CMK (cell line): ENCODE measurements around the gene MYBPC1.
"Not testable (repeated sequence)": the region's sequence is repeated elsewhere in the genome, so short reads cannot be mapped to it uniquely, and the experiment has no call there.

Source experiments
- DNase-seq: peaks from one replicate; pipeline ENCODE4 v3.0.0-alpha.2; 2010; ENCODE audit warnings: low read depth

Gene MYBPC1

GRCh38 chr12:101653503-101653902 is 58.7 kb downstream of the MYBPC1 start:
- DNase-seq = no peak

- no peak for DNase-seq
Observed at GRCh38 chr12:101654442-101654841, 59.7 kb downstream of the MYBPC1 start.

- DNase-seq = no peak
Observed at GRCh38 chr12:101655393-101655792, 60.6 kb downstream of the MYBPC1 start.

GRCh38 chr12:101660662-101661061 is 65.9 kb downstream of the MYBPC1 start:
- DNase-seq = not testable (repeated sequence)

GRCh38 chr12:101663298-101663697 is 68.5 kb downstream of the MYBPC1 start:
- DNase-seq = no peak

- DNase-seq = no peak
Observed at GRCh38 chr12:101664992-101665391, 70.2 kb downstream of the MYBPC1 start.

GRCh38 chr12:101666052-101666728 is 71.4 kb downstream of the MYBPC1 start:
- DNase-seq = no peak

- DNase-seq = no peak
Observed at GRCh38 chr12:101667591-101667990, 72.8 kb downstream of the MYBPC1 start.

GRCh38 chr12:101670007-101670671 is 75.4 kb downstream of the MYBPC1 start:
- peak; percentile 20 for DNase-seq

- DNase-seq = no peak
Observed at GRCh38 chr12:101671157-101671791, 76.5 kb downstream of the MYBPC1 start.

- DNase-seq = no peak
Observed at GRCh38 chr12:101671833-101672232, 77.1 kb downstream of the MYBPC1 start.

- DNase-seq = no peak
Observed at GRCh38 chr12:101675555-101675954, 80.8 kb downstream of the MYBPC1 start.

- DNase-seq = not testable (repeated sequence)
Observed at GRCh38 chr12:101676497-101676896, 81.7 kb downstream of the MYBPC1 start.

- DNase-seq = no peak
Observed at GRCh38 chr12:101678081-101678480, 83.3 kb downstream of the MYBPC1 start.

GRCh38 chr12:101680240-101680639 is 85.5 kb downstream of the MYBPC1 start:
- DNase-seq = no peak

GRCh38 chr12:101680647-101681046 is 85.9 kb downstream of the MYBPC1 start:
- DNase-seq = no peak

- not testable (repeated sequence) for DNase-seq
Observed at GRCh38 chr12:101681627-101682026, 86.9 kb downstream of the MYBPC1 start.

GRCh38 chr12:101685092-101685491 is 90.3 kb downstream of the MYBPC1 start:
- no peak for DNase-seq

GRCh38 chr12:101686176-101686575 is 91.4 kb downstream of the MYBPC1 start:
- DNase-seq = no peak

GRCh38 chr12:101690544-101691098 is 95.8 kb downstream of the MYBPC1 start:
- no peak for DNase-seq

- no peak for DNase-seq
Observed at GRCh38 chr12:101691503-101692096, 96.8 kb downstream of the MYBPC1 start.

GRCh38 chr12:101694297-101694848 is 99.6 kb downstream of the MYBPC1 start:
- no peak for DNase-seq
